ENCODE measurements around the gene ANXA7. TPM values are rescaled to one million over a fixed set of nuclear protein-coding genes. Genes with fewer than 3 reads are reported as not detected.

The ANXA7 gene
- total and polyA plus RNA-seq, 8 donors: 16.2 to 103 (median 58.1) TPM

DNA sequence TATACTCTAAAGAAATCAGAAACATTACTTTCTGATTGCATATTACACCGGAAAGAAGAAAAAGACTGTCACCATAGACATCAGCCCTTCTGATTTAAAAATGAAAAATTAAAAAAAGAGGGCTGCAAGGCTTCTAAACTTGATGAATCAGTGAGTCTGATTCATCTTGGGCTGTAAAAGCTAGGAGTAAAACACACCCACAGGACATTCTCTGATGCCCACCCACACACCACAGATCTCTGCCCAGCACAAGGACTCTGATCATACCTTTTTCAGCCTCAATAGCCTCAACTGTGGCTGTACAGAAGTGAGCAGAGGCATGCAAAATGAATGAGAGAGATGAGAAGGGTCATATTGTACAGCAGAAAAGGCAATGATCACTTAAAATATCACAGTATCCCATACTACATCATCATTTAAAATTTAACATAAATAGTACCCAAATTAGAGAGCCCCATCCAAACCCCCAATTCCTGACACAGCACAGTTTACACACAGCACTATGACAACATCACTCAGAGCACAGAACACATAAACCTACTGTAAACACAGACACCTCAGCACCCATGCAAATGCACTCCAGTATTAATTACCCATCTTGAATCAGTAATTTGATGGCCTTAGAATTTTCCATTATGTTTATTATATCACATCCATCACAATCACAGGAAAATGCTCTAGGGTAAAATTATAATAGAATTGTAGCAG, 25.9 kb upstream of the ANXA7 start:
- Histone ChIP-seq H3K4me3 (no peak overlapping the region), H3K27me3 (no peaks in the 10 kb centered on the region), H3K4me1 (peaks cover 0 to 8% (median 0%) of the 10 kb centered on the region in 4 donors), H3K36me3 (peaks cover 7 to 59% (median 55%) of the 10 kb centered on the region in 4 donors), H3K9me3 (no peaks in the 10 kb centered on the region), H3K27ac (no peak overlapping the region)
- WGBS, 5 donors: 84 to 94% (median 92%) methylated on average over 1 of the region's 1 CpG
- DNase-seq: no peak
- intact Hi-C loops (cut with DNase I; ENCODE audit: low total_unique reads): no loop called here
- TF ChIP-seq EP300 (IDR thresholded peaks at IDR 0.05) (no peak), POLR2A (IDR thresholded peaks at IDR 0.05) (no peak), POLR2AphosphoS5 (IDR thresholded peaks at IDR 0.05) (no peak)
- TF ChIP-seq, protein P1, sequence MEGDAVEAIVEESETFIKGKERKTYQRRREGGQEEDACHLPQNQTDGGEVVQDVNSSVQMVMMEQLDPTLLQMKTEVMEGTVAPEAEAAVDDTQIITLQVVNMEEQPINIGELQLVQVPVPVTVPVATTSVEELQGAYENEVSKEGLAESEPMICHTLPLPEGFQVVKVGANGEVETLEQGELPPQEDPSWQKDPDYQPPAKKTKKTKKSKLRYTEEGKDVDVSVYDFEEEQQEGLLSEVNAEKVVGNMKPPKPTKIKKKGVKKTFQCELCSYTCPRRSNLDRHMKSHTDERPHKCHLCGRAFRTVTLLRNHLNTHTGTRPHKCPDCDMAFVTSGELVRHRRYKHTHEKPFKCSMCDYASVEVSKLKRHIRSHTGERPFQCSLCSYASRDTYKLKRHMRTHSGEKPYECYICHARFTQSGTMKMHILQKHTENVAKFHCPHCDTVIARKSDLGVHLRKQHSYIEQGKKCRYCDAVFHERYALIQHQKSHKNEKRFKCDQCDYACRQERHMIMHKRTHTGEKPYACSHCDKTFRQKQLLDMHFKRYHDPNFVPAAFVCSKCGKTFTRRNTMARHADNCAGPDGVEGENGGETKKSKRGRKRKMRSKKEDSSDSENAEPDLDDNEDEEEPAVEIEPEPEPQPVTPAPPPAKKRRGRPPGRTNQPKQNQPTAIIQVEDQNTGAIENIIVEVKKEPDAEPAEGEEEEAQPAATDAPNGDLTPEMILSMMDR (IDR thresholded peaks at IDR 0.05): no peak

- intact Hi-C loops (cut with DNase I; ENCODE audit: low total_unique reads): no loop called here
These were observed 25.2 kb upstream of the ANXA7 start for GRCh38 chr10:73439055-73439454.

GRCh38 chr10:73433538-73433867, 19.6 kb upstream of the ANXA7 start, which contains the start of gene MSS51:
Gene MSS51 (minus strand): TSS chr10:73433561. CDS start chr10:73428284, 5,277 bp downstream.
- peak in 1 of 2 donors; percentile 16 for DNase-seq
- no peak within 1 kb of the TSS for H3K4me3 ChIP-seq
- intact Hi-C loops (cut with DNase I; ENCODE audit: low total_unique reads): no loop called here
- TF ChIP-seq, protein P1 (IDR thresholded peaks at IDR 0.05): no peak
- no peak for TF ChIP-seq EP300 (IDR thresholded peaks at IDR 0.05)
- no peak for TF ChIP-seq POLR2A (IDR thresholded peaks at IDR 0.05)
- no peak for TF ChIP-seq POLR2AphosphoS5 (IDR thresholded peaks at IDR 0.05)
- H3K9me3 ChIP-seq: no peaks in the 10 kb centered on the region
- no peaks in the 10 kb centered on the region for H3K27me3 ChIP-seq
- H3K4me1 ChIP-seq: no peaks in the 10 kb centered on the region
- H3K36me3 ChIP-seq: peaks cover 7 to 51% (median 41%) of the 10 kb centered on the region in 4 donors
- H3K27ac ChIP-seq: no peak within 1 kb of the TSS

More at GRCh38 chr10:73439055-73439454, 25.2 kb upstream of the ANXA7 start:
- H3K4me1 ChIP-seq: peaks cover 0 to 8% (median 0%) of the 10 kb centered on the region in 4 donors
- no peaks in the 10 kb centered on the region for H3K9me3 ChIP-seq
- no peak overlapping the region for H3K27ac ChIP-seq
- H3K27me3 ChIP-seq: no peaks in the 10 kb centered on the region
- no peak for TF ChIP-seq EP300 (IDR thresholded peaks at IDR 0.05)
- TF ChIP-seq, protein P1 (IDR thresholded peaks at IDR 0.05): no peak
- no peak for TF ChIP-seq POLR2AphosphoS5 (IDR thresholded peaks at IDR 0.05)
- TF ChIP-seq POLR2A (IDR thresholded peaks at IDR 0.05): no peak
- no peak for DNase-seq
- 81 to 100% (median 95%) methylated on average over 1 of the region's 1 CpG for WGBS, 5 donors
- peaks cover 7 to 56% (median 49%) of the 10 kb centered on the region in 4 donors for H3K36me3 ChIP-seq
- no peak overlapping the region for H3K4me3 ChIP-seq

GRCh38 chr10:73432646-73433537, 19.0 kb upstream of the ANXA7 start:
- H3K4me3 ChIP-seq: no peak overlapping the region
- WGBS, 5 donors: 53 to 70% (median 68%) methylated on average over 2 of the region's 2 CpGs

More at GRCh38 chr10:73432646-73433537, 19.0 kb upstream of the ANXA7 start:
- Histone ChIP-seq H3K9me3 (no peaks in the 10 kb centered on the region), H3K27ac (no peak overlapping the region), H3K27me3 (no peaks in the 10 kb centered on the region), H3K4me1 (no peaks in the 10 kb centered on the region), H3K36me3 (peaks cover 4 to 50% (median 41%) of the 10 kb centered on the region in 4 donors)
- DNase-seq: no peak
- no peak for TF ChIP-seq POLR2A (IDR thresholded peaks at IDR 0.05)
- TF ChIP-seq, protein P1 (IDR thresholded peaks at IDR 0.05): no peak
- no peak for TF ChIP-seq EP300 (IDR thresholded peaks at IDR 0.05)
- TF ChIP-seq POLR2AphosphoS5 (IDR thresholded peaks at IDR 0.05): no peak
- intact Hi-C loops (cut with DNase I; ENCODE audit: low total_unique reads): no loop called here

Measured in stomach (tissue), 9 donors.